NCI-H128 (cell line): ENCODE data around the gene HOXD1.
A peak's percentile ranks its signal among the peaks of the same experiment; 100 is the strongest.

Source experiments
- DNase-seq: peaks from one replicate; lab custom pipeline; 2025; ENCODE audit not compliant: unreplicated experiment; lab: John Stamatoyannopoulos, UW

Gene HOXD1

DNA sequence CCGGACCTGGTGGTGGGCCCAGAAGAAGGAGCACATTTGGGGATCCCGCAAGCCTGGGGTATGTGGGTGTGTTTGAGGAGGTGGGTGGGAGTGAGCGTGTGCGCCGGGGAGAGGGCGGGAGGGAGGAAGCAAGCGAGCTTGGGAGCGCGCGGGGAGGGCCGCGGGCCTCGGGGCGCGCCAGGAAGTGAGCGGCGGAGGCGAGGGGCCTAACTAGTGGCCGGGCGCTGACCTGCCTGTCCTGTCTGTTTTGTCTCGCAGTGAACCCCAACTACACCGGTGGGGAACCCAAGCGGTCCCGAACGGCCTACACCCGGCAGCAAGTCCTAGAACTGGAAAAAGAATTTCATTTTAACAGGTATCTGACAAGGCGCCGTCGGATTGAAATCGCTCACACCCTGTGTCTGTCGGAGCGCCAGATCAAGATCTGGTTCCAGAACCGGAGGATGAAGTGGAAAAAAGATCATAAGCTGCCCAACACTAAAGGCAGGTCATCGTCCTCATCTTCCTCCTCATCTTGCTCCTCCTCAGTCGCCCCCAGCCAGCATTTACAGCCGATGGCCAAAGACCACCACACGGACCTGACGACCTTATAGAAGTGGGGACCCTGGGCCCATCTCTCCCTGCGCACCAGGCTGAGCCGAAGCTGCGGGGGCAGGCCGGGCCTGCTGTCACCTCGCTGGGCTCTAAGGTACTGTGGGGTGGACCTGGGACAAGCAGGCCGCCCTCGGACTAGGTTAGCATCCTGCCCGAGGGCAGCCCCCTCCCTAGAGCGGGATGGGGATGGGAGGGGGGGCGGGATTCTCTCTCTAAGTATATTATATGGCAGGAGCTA, 35.9 kb upstream of the HOXD1 start:
- no peak for DNase-seq

DNA sequence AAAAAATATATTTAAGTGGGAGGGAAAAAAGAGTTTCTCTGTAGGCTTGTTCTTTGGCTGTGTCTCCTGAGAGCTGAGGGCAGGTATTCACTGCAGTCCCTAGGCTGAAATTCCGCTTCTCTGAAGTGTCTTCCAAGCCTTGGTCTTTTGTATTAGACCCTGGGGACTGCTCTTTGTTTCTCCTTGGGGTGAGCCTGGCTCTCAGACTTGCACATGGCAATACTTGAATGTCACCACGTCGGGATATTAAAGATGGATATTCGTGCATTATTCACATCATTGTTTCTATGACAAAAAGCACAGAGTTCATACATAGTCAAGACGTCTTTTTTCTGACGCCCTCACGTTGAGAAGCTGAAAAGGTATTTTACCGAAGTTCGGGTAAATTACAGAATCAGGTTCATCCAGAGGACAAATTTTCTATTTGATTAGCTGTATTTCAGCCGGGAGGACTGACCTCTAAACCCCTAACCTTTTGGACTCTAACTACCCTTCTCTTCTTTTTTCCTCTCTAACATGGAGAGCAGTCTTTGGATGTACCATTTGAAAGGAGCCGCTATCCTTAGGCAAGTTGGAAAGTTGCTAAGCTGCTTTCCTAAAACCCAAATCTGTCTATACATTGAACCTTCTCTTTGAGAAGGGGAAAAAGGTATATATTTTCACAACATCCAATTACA, 33.8 kb upstream of the HOXD1 start:
- no peak for DNase-seq

DNA sequence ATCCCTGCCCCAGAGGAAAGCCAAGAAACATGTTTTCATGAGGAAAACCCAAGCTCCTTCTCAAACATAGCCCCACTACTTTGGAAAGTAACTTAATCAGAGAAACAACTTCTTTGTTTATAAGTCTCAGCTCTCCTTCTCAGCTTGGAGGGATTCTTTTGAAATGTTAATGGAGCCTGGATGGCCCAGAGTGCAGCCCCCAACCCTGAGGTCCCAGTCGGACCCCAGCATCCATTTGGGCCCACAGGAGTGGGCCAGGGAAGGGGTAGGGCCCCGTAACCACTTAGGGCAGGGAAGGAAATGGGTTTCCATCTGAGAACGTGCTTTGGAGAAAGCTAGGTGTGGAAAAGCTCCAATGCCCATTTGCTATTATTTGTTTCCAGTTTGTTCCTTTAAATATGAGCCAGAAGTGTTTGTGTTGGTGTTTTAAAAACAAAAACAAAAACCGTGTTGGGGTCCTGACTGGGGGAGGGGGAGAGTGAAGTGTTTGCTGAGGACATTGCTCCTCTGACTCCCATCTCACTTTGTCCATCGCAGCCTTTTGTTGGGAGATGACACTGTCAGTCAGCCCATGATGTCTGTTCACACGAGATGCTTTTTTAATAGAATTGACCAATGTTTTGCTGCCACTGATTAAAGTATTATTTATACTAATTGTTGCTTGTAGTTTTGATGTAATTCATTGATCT, 33.0 kb upstream of the HOXD1 start:
- DNase-seq = no peak

DNA sequence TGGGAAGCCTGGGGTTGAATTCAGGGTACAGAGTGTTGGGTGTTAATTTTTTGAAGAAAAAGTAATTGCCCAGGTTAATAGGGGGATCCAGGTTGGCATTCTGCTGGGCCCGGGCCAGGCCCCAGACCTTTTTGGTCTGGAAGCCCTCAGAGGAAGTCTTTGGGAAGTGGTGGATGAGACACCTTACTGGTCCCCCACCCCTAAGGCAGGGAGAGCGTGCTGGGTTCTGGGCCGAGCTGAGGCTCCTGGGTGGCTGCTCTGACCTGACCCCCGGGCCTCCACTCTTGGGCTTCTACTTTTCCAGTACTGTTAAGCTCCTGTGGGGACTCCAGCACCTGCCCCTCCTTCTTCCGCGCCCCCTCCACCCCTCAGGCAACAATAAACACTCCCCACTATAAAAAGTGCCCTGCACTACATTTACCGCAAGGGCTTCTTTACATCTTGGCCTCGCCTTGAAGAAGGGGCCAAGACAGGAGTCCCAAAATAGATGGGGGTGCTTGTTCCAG, 32.1 kb upstream of the HOXD1 start:
- no peak for DNase-seq

DNA sequence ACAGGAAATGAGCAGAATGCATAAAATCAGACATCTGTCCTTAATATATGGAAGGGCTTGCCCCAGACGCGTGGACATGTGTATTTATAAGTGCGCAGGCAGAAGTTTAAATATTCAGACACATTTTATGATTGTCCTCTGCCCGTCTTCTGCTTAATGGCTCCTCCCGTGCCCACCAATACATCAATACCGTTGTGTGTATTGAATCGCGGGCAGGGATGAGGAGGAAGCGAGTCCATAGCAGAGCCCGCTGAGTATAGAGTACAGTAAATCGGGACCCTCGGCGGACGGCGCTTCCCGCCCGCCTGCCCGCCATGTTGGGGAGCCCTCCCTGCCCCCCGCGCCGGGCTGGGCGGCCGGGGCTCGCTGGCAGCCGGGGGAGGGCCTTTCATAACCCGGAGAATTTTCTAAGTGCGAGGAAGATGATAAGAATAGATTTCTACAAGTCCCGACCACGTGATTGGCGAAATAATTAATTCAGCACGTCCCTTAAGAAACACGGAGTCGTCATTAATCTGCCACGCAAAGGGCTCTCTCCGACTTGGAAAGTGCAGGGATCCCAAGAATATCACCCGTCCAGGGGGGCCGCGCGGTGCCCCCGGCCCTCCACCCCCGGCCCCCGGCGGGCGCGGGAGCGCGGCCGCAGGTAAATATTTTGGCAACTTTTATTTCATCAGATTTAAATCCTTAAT, 31.5 kb upstream of the HOXD1 start, which contains the start of gene HOXD3:
TSS of gene HOXD3 (plus strand) at position 501 of the 692 bp plus-strand sequence. CDS start 11,808 bp downstream, outside the sequence.
- no peak for DNase-seq

DNA sequence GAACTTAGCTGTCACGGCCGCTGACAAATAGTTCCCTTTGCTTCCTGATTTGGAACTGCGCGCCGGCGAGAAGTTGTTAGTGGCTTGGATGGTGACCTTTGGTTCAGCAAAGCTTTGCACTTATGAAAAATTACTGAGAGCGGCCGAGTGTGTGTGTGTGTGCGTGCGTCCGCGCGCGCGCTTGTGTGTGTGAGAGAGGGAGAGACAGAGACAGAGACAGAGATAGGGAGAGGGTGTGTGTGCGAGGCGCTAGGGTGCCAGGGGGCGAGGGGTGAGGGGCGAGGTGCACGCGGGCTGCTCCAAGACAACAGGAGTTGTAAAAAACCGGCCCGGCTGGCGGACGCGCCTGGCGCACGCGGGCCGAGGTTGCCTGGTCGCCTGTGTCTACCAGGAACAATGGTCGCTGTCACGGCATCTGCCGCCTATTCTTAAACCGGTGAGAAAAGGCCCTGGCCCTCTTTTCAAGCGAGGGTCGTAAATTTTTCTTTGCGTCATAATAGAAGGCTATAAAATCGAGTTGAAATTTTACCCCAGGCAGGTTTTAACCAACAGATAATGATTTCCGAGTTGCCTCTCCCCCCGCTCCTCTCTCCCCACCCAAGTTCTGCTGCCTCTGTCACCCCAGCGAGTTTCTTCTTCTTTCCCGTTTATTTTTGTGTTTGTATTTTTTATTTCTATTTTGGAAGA, 30.8 kb upstream of the HOXD1 start:
- peak; percentile 48 for DNase-seq

DNA sequence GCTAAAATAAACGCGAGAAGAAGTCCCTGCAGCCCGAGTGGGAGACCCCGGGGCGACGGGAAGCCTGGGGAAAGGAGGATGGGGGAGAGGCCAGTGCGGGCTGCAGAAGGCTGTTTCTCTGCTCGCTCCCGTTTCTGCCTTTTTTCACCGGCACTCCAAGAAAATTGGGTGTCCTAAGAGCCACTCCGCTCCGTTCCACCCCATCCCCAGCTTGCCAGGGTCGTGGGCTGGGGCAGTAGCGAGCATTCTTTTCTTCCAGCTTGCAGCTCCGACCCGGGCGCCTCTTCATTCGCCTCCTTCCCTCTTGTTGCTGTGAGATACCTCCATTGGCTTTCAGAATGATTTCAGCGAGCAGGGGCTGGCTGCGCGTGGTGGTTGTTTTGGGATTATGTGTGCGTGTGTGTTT, 30.3 kb upstream of the HOXD1 start:
- no peak for DNase-seq

DNA sequence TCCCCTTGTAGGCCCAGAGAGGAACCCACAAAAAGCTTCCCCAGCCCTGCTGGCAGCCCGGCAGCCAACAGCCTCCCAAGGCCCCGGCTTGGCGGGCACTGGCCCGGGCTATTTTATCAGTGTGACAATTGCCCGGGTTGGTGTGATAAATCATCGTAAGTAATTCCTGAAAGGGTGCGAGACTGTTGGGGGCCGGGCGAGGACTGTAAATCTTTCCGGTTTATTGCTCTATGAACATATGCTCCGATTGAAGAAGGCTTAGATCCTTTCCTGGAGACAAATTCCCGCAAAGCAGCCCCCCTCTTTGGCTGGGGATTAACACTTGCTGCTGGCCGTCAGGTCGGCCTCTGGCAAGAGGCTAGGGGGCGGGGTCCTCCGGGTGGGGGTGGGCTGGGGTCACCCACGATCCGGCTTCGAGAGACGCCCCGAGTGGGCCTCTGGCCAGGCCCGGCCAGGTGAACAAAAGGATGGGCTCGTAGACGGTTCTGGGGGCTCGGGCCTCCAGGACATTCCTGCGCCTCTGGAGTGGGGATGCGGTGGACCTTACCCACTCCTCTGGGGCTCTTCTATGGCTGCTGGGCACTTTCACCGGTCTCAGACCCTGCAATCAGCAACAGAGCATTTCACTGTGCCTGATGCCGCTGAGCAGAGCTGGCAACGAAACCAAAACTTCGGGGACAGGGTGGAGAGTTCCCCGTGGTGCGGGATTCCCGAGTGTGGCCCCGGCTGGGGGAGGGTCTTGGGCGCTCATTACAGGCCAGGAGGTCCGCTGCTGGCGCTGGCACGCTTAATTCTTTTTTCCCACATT, 29.4 kb upstream of the HOXD1 start:
- DNase-seq = no peak

DNA sequence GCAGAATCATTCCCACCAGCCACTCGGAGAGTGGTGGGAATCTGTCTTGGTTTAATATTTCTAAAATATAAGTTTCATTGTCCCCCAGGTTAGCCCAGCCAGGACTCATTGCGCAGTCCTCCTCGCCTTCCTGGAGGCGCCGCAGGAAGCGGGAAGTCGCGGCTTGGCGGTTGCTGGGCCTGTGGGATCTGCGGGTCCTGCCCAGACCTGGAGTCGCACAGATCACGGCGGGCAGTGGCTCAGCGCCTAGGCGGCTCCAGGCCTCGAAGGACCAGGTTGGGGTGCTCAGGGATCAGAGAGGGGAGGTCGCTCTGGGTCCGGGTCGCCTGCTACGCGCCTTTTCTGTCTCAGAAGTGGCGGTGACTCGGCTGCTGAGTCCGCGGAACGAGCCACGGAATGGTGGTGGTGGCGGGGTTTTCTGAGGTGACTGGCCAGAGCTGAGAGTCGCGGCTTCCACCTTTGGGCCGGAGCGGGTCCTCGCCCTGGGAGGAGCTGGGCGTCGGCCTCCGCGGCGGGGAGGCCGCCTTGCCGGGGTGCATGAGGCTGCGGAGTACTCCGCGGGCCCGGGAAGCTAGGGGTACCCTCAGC, 28.7 kb upstream of the HOXD1 start:
- DNase-seq = no peak

DNA sequence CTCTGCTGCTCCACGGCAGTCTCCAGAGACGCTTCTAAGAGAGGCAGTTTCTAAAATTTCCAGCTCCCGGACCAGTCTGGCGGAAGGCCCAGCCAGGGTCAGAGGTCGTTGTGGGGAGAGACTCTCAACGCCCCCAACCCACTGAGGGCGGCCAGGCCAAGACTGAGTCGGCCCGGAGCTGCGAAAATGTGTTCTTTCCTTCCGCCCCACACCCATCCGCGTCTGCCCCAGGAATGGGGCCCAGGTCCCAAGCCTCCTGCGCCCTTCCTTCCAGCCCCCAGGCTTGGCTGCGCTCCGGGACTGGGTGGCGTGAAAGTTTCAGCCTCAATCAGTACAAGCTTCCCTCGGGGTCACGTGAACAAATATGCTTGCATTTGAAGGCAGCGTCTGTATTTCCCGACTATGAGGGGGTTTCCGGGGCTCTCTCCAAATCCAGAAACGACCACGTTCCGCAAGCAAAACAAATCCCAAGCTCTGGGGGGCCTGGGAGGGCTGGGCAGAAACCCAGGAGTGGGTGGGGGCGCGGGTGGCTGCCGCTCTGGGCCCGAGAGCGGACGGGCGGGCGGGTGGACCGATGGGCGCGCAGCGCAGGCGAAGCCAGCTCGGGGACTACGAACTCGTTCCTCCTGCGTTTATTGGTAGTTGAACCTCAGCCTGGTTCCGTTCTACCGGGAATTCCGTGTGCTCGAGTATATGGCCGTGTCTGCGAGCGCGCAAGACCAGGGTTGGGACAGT, 28.1 kb upstream of the HOXD1 start:
- DNase-seq = no peak

DNA sequence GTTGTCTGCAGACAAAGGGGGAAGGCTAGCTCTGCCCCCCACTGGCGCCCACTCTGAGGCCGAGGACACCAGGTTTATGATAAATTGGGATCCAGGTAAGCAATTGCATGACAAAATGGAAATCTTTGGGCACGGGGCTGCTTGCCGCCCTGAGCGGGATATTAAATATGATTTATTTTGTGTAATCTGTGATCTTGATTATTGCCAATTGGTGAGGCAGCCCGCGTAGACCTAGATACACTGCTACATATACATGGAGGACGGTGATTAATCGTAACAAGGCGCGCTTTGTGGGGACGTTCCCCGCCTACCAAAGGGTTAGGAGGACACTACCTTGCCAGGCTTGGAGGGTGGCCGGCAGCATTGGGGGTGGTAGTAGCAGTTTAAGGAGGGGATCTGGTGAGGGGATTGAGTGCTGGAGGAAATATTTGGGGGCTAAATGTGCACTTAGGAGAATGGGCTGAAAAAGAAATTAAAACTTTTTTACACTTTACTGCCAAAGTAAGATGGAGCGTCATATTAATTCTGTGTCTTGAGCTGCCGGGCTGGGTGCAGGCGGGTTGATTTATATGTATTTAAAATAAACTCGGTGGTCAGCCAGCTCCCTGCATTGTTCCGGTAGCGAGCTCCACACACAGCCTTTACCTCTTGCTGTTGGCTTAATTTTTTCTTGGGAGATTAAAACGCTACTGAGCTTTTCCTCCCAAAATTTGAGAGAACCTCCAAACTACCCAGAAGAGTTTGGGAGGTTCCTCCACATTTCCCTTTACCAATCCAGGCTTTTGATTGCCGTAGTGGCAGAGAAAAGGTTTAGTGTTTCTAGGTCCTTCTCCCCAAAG, 27.3 kb upstream of the HOXD1 start:
- no peak for DNase-seq

DNA sequence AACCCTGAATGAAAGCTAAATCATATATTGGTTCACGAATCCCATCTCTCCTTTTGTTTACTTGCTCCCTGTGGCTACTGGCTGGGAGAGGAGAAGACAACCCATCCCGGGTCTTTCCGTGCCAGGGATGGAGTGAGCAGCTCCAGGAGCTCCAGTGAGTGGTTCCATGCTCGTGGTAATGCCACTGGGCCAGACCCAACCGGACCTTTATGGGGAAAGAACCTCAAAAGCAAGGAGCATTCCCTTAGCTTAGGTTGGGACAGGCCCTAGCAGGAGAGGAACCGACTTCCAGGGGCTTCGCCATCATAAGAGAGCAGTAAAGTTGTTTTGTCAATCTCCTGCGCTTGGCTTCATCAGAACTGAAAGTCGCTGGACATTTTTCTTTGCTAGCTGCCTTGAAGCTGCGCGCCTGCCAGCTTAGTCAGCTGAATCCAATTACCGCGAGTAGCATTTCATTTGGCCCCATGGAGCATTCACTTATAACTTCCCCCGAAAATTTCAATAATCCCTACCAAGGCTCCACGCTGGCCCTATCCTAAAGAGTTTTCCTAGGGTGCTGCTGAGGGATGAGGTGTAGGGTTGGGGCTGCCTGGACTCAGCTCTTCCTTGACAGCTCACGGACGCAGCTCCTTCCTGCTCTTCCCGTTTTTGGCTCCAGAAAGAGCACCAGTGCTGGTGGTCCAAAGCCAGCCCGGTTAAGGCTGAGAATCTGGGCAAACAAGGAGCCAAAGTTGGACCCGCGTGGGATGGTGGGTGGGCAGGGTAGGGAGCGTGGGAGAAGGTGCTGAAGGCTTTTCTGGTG, 26.4 kb upstream of the HOXD1 start:
- no peak for DNase-seq

DNA sequence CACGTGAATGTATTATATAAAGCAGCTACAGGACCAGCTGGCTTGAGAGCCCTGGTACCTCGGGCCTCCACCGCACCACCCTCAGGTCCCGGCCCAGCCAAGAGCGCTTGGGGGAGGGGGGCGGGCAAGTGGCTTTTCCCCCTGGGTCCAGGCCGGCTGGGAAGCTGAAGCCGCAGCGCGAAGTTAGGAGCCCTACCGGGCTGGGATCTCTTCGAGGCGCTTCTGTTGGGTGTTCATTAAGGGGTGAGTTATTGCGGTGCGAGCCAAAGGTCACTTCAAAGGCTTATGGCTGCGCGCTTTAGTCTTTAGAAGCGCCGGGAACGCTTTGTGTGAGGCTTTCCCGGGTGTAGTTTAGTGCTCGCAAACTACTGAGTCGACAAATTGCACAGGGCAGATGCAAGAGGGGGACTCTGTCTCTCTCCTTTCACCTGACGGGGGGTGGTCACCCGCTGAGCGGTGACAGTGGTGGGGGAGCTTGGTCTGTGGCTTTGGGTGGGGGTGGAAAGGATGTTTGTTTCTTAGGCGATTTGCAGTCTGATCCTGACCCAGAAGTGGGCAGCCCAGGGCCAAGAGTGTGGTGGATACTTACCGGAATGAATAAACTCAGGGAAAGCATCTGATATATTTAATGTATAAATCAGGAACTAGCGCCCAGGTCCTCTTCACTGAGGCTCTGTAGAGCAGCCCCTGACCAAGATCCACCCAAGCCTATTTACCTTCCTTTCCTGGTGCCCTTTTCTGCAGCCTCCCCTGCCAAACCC, 25.4 kb upstream of the HOXD1 start:
- DNase-seq = no peak

DNA sequence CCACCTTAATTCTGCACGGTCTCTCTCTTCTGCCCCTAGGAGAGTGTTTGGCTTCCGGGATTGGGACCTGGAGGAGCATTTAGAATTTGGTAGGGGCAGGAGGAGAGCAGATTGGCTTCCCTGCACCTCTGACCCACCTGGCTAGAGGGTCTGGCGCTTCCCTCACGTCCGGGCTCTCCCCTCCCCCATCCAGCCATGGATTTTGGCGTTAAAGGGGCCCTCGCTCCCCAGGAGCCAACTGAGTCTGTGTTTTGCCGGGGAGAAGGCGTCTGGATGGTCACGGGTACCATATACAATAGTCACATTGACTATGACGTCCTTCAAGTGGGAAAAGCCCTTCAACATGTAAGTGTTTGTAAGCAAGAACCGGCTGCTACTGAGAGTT, 24.8 kb upstream of the HOXD1 start:
- DNase-seq = no peak

DNA sequence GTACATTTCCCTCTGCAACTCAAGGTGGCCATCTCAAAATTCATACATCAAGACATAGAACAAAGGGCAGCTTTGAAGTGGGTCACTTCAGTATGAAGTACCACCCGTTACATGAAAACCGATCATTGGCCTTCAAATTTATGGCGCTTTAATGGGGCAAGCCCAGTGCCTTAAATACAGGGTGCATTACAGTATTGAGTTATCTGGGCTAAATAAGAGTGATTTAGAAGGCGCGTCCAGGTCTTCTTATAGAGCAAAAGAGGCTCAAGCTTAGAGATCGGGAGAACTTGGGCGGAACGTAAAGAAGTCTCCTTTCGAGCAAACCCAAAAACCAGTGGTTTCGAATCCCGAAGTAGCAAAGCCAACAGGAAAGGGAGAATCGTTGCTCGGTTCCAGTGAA, 24.3 kb upstream of the HOXD1 start:
- no peak for DNase-seq
